ENCODE results near the gene PPM1H. TPM values are rescaled to one million over a fixed set of nuclear protein-coding genes. Genes with fewer than 3 reads are reported as not detected.

Gene PPM1H
- total RNA-seq, 4 donors from 2014 or later: 0.83 to 3.0 (median 2.3) TPM

DNA sequence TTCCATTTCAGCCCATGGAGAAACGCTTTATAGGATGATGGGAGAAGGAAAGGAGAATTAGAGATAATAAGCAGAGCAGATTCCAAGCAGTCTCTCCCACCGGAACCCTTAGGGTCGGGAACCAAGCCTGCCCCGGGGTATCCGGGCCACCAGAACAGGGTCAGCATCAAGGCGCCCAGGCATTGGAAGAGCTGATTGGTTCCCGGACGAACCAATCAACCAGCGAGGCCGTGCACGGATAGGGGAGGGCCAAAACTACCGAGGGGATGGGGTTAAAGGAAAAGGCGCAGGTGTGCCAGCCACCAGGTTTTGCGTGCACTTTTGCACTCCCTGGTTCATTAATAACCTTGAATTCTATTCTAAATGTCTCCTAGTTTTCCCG lies 1.7 kb downstream of the PPM1H start:
- H3K27me3 ChIP-seq: peaks cover 0 to 10% (median 0%) of the 10 kb centered on the region in 4 donors
- peak overlapping the region; percentile 68 to 81 (median 76) for H3K4me3 ChIP-seq
- no peak for DNase-seq (ENCODE audit: extremely low spot score)
- no peak overlapping the region for H3K27ac ChIP-seq (replicated peaks in 1 of 4)
- WGBS: under 1% methylated on average over 15 of the region's 15 CpGs
- no peaks in the 10 kb centered on the region for H3K9me3 ChIP-seq
- peaks cover 7 to 28% (median 19%) of the 10 kb centered on the region in 4 donors for H3K4me1 ChIP-seq
- H3K36me3 ChIP-seq: no peaks in the 10 kb centered on the region
- TF ChIP-seq, protein P1, sequence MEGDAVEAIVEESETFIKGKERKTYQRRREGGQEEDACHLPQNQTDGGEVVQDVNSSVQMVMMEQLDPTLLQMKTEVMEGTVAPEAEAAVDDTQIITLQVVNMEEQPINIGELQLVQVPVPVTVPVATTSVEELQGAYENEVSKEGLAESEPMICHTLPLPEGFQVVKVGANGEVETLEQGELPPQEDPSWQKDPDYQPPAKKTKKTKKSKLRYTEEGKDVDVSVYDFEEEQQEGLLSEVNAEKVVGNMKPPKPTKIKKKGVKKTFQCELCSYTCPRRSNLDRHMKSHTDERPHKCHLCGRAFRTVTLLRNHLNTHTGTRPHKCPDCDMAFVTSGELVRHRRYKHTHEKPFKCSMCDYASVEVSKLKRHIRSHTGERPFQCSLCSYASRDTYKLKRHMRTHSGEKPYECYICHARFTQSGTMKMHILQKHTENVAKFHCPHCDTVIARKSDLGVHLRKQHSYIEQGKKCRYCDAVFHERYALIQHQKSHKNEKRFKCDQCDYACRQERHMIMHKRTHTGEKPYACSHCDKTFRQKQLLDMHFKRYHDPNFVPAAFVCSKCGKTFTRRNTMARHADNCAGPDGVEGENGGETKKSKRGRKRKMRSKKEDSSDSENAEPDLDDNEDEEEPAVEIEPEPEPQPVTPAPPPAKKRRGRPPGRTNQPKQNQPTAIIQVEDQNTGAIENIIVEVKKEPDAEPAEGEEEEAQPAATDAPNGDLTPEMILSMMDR (IDR thresholded peaks at IDR 0.05): no peak
- no peak for TF ChIP-seq POLR2AphosphoS5 (IDR thresholded peaks at IDR 0.05)
- TF ChIP-seq EP300 (IDR thresholded peaks at IDR 0.05): no peak
- TF ChIP-seq POLR2A (IDR thresholded peaks at IDR 0.05; ENCODE audit: low read depth): no peak
- intact Hi-C loops (cut with DNase I): no loop called here

DNA sequence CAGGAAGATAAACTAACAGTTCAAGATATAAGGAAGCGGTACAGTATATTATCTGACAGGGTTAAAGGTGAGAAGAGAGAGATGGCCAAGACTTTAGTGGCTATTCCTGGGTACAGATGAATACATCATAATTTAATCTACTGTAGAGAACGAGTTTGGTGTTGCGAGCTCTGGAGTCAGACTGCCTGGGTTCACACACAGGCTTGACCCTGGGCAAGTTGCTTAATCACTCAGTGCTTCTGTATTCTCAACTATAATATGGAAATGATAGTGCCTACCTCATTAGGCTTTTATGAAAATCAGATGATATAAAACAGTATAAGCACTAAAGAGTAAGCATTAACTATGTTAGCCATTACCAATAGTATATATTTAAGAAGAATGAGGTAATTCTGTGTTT lies 3.5 kb downstream of the PPM1H start:
- DNase-seq (ENCODE audit: extremely low spot score): no peak
- H3K9me3 ChIP-seq: no peaks in the 10 kb centered on the region
- peaks cover 0 to 10% (median 0%) of the 10 kb centered on the region in 4 donors for H3K27me3 ChIP-seq
- H3K27ac ChIP-seq (replicated peaks in 1 of 4): no peak overlapping the region
- no peak overlapping the region for H3K4me3 ChIP-seq
- WGBS: 75% methylated on average over 3 of the region's 3 CpGs
- peaks cover 7 to 28% (median 19%) of the 10 kb centered on the region in 4 donors for H3K4me1 ChIP-seq
- intact Hi-C loops (cut with DNase I): no loop called here
- H3K36me3 ChIP-seq: no peaks in the 10 kb centered on the region
- TF ChIP-seq POLR2AphosphoS5 (IDR thresholded peaks at IDR 0.05): no peak
- no peak for TF ChIP-seq POLR2A (IDR thresholded peaks at IDR 0.05; ENCODE audit: low read depth)
- TF ChIP-seq, protein P1 (IDR thresholded peaks at IDR 0.05): no peak
- TF ChIP-seq EP300 (IDR thresholded peaks at IDR 0.05): no peak

DNA sequence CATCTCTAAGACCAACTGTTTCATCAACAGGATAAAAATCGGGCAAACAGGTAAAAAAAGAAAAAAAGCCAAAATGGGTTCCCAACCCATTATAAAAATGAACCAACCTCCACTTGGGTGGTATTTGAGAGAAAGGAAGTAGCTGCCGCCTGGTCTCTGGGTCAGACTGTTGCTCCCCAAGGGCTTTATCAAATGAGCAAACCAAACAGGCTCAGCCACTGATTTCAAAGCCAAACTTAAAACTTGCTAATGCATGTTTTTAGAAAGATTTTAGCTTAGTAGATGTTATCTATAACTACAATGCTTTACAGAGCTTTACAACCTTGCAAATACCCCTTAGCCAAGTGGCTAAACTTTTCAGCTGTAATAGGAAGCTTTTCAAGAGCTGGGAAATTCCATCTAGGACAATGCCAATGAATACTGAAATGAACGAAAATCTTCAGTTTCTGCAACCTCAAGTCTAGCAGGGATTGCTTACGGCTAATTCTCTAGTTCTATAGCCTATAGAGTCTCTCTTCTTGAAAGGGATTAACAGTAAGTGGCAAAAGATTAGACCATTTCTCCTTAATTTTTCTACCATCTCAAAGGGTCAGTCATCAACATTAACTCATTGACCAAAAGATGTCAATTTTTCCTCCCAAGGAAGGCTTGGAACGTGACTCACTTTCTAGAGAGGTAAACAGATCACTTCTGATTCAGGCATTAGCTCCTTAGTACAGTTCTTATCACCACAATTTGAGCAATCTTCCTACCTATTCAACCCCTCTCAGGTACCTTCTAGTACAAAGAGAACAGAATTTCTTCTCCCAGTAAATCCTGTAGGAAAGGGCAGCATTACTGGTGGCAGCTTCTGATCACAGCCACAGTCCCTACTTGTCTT lies 4.2 kb downstream of the PPM1H start:
- Histone ChIP-seq H3K4me3 (no peak overlapping the region), H3K27me3 (peaks cover 0 to 10% (median 0%) of the 10 kb centered on the region in 4 donors), H3K36me3 (no peaks in the 10 kb centered on the region), H3K9me3 (no peaks in the 10 kb centered on the region), H3K4me1 (peaks cover 7 to 28% (median 19%) of the 10 kb centered on the region in 4 donors), H3K27ac (replicated peaks in 1 of 4) (no peak overlapping the region)
- TF ChIP-seq EP300 (IDR thresholded peaks at IDR 0.05): no peak
- TF ChIP-seq POLR2AphosphoS5 (IDR thresholded peaks at IDR 0.05): no peak
- no peak for TF ChIP-seq POLR2A (IDR thresholded peaks at IDR 0.05; ENCODE audit: low read depth)
- TF ChIP-seq, protein P1 (IDR thresholded peaks at IDR 0.05): no peak
- 55% methylated on average over 5 of the region's 5 CpGs for WGBS
- intact Hi-C loops (cut with DNase I): no loop called here
- no peak for DNase-seq (ENCODE audit: extremely low spot score)

DNA sequence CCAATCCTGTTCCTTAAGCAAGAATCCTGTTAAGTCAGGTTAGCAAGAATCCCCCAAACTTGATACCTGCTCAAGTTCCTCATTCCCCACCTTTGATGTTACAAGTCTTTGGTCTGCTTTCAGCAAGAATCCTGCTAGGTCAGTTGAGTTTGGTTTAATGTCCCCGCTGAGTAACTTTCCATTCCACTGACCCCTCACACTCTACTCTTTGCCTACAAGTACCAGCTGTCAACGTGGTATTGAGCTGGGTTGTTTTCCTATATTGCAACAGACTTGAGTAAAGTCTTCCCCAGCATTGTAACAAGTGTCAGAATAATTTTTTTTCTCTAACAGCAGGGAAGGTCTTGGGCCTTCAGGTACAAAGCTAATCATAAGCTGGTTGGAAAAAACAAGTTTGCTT lies 6.3 kb downstream of the PPM1H start:
- H3K27ac ChIP-seq (replicated peaks in 1 of 4): no peak overlapping the region
- H3K36me3 ChIP-seq: no peaks in the 10 kb centered on the region
- H3K27me3 ChIP-seq: peaks cover 0 to 10% (median 0%) of the 10 kb centered on the region in 4 donors
- no peak overlapping the region for H3K4me3 ChIP-seq
- no peaks in the 10 kb centered on the region for H3K9me3 ChIP-seq
- 62% methylated on average over 2 of the region's 2 CpGs for WGBS
- H3K4me1 ChIP-seq: peaks cover 7 to 9% (median 8%) of the 10 kb centered on the region in 4 donors
- TF ChIP-seq, protein P1 (IDR thresholded peaks at IDR 0.05): no peak
- no peak for DNase-seq (ENCODE audit: extremely low spot score)
- intact Hi-C loops (cut with DNase I): no loop called here
